Activated CD4-positive, alpha-beta T cell treated with anti-CD3 and anti-CD28 coated beads, Interleukin-2, amount 10 ng/mL, durations not matched to agents 24 days and 14 days (primary cell): ENCODE data around the gene PELI2. TPM values are rescaled to one million over a fixed set of nuclear protein-coding genes. Genes with fewer than 3 reads are reported as not detected.

Experiments used
- DNase-seq: peaks from one replicate; pipeline ENCODE4 v3.0.0; 2022
- H3K27ac Mint-ChIP-seq: one replicate; pipeline ENCODE4 v1.8.0; 2022; ENCODE audit warnings: mild to moderate bottlenecking, mixed read lengths
- H3K27me3 Mint-ChIP-seq: one replicate; pipeline ENCODE4 v1.8.0; 2022; ENCODE audit warnings: mixed read lengths
- H3K36me3 Mint-ChIP-seq: one replicate; pipeline ENCODE4 v1.8.0; 2022; ENCODE audit warnings: low read depth, mild to moderate bottlenecking, mixed read lengths
- H3K4me1 Mint-ChIP-seq: one replicate; pipeline ENCODE4 v1.8.0; 2021; ENCODE audit warnings: mixed read lengths
- H3K4me3 Mint-ChIP-seq: one replicate; pipeline ENCODE4 v1.8.0; 2022; ENCODE audit warnings: mild to moderate bottlenecking, moderate library complexity, mixed read lengths
- H3K9me3 Mint-ChIP-seq: one replicate; pipeline ENCODE4 v1.8.0; 2021; ENCODE audit warnings: mixed read lengths
- intact Hi-C: fragments of 100-400 bp; cut with micrococcal nuclease; formaldehyde crosslinking; loops from one replicate; pipeline ENCODE4 v1.15.1; 2023
- total RNA-seq: library from RNA; stranded (reverse); gene quantifications from 2 replicates; pipeline ENCODE4 v1.2.3, GENCODE V29; 2022

The PELI2 gene
- total RNA-seq, 1 donor from 2014 or later: 3.0 TPM

DNA sequence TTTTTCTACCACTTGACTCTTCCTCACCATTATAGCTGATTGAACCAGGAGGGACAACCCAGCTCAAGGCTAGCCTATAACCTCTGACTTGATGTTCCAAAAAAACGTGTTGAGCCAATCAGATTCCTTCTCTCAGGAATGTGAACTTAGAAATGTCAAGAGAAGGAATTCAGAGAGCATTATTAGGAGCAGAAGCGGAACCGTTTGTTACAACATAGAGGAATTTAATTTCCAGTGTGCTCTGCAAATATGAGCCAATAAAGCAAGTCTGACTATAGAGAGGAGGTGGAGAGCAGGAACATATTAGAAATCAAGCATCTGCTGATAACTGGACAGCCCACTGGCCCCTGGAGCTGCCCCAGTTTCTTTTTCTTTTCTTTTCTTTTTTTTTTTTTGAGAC, 15.3 kb upstream of the PELI2 start:
- Mint-ChIP-seq H3K4me1 (no peaks in the 10 kb centered on the region), H3K27me3 (peaks cover 15% of the 10 kb centered on the region), H3K27ac (no peak overlapping the region), H3K9me3 (no peaks in the 10 kb centered on the region), H3K4me3 (no peak overlapping the region), H3K36me3 (no peaks in the 10 kb centered on the region)
- intact Hi-C loops: no loop called here
- DNase-seq: no peak

DNA sequence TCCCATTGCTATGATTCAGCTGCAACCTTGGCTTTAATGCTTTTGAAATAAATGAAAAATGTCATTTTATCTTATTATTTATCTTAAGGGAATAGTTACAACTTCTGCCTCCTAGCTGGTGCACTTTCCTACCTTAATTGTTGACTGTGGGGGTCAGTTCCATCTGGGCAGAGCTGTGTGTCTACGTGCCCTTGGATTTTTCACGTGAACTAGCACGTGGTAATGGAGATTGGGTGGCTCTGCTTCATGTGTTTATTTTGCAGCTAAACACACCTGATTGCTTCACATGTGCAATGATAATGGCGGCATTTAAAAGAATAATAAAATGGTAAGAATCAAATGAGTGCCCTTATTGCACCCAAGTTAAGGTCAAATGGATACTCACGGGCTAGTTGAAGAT, 10.6 kb upstream of the PELI2 start:
- H3K36me3 Mint-ChIP-seq: no peaks in the 10 kb centered on the region
- intact Hi-C loops: no loop called here
- H3K27me3 Mint-ChIP-seq: peaks cover 15% of the 10 kb centered on the region
- no peaks in the 10 kb centered on the region for H3K9me3 Mint-ChIP-seq
- no peaks in the 10 kb centered on the region for H3K4me1 Mint-ChIP-seq
- no peak overlapping the region for H3K4me3 Mint-ChIP-seq
- DNase-seq: no peak
- no peak overlapping the region for H3K27ac Mint-ChIP-seq

DNA sequence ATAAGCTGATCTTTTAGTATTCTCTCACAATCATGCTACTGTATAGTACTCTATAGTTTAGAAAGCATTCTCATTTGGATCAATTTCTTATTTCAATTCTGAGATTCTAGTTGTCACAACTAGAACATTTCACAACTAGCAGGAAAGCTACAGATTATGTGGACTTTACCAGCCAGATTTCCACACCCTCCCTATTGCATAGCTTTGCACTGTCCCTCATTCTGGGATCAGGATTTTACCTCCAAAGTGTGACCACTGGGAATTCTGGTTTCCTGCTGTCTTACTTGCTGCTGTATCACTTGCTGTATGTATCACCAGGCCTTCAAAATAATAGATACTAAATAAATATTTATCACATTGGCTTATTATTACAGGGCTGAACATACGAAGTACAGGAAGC, 10.2 kb upstream of the PELI2 start:
- intact Hi-C loops: no loop called here
- Mint-ChIP-seq H3K4me1 (no peaks in the 10 kb centered on the region), H3K27ac (no peak overlapping the region), H3K4me3 (no peak overlapping the region), H3K27me3 (peaks cover 19% of the 10 kb centered on the region), H3K9me3 (no peaks in the 10 kb centered on the region), H3K36me3 (no peaks in the 10 kb centered on the region)
- DNase-seq: no peak

DNA sequence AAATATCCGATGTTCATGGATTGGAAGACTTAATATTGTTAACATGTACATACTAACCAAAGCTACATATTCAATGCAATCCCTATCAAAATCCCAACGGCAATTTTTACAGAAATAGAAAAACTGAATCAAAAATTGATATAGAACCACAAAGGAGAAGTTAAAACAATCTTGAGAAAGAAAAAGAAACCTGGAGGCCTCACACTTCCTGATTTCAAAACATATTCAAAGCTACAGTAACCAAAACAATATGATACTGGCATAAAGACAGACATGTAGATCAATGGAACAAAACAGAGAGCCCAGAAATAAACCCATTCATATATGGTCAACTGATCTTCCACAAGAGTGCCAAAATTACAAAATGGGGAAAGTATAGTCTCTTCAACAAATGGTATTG, 5.4 kb upstream of the PELI2 start:
- intact Hi-C loops: loop anchor here (10.0 kb wide), 1 partner anchor 232 kb away; no protein-coding TSS in a partner anchor
- no peaks in the 10 kb centered on the region for H3K9me3 Mint-ChIP-seq
- H3K4me1 Mint-ChIP-seq: peaks cover 9% of the 10 kb centered on the region

DNA sequence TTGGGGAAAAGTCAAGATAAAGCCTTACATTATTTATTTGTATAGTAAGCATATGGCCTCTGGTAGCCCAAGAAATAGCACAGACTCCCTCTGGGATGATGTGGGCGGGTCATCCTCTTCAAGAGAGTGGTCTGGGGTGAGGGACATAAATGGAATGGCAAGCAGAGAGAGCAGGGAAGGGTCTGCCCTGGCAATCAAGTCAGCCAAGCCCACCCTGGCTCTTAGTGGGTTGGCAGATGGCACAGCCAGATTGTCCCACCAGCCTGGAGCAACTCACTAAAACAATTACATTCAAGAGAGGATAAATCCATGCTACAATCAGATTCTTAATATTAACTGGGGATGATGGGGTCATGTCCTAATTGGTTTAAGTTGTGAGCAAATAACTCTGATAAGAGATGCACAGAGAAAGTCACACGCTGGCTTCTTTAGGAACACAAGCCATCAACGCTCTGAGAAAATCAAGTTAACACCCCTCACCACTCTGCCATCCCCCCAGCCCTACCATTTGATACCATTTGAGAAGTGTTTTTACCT, 2.8 kb upstream of the PELI2 start:
- Mint-ChIP-seq H3K9me3 (no peaks in the 10 kb centered on the region), H3K36me3 (no peaks in the 10 kb centered on the region), H3K27me3 (peaks cover 51% of the 10 kb centered on the region), H3K4me3 (no peak overlapping the region), H3K4me1 (peaks cover 21% of the 10 kb centered on the region), H3K27ac (no peak overlapping the region)
- no peak for DNase-seq
- intact Hi-C loops: loop anchor here (5.0 to 10.0 kb wide), 2 partner anchors 229 to 538 kb away; no protein-coding TSS in a partner anchor

More for the DNA sequence above, 5.4 kb upstream of the PELI2 start:
- no peaks in the 10 kb centered on the region for H3K36me3 Mint-ChIP-seq
- no peak overlapping the region for H3K27ac Mint-ChIP-seq
- peaks cover 40% of the 10 kb centered on the region for H3K27me3 Mint-ChIP-seq
- DNase-seq: no peak
- no peak overlapping the region for H3K4me3 Mint-ChIP-seq

DNA sequence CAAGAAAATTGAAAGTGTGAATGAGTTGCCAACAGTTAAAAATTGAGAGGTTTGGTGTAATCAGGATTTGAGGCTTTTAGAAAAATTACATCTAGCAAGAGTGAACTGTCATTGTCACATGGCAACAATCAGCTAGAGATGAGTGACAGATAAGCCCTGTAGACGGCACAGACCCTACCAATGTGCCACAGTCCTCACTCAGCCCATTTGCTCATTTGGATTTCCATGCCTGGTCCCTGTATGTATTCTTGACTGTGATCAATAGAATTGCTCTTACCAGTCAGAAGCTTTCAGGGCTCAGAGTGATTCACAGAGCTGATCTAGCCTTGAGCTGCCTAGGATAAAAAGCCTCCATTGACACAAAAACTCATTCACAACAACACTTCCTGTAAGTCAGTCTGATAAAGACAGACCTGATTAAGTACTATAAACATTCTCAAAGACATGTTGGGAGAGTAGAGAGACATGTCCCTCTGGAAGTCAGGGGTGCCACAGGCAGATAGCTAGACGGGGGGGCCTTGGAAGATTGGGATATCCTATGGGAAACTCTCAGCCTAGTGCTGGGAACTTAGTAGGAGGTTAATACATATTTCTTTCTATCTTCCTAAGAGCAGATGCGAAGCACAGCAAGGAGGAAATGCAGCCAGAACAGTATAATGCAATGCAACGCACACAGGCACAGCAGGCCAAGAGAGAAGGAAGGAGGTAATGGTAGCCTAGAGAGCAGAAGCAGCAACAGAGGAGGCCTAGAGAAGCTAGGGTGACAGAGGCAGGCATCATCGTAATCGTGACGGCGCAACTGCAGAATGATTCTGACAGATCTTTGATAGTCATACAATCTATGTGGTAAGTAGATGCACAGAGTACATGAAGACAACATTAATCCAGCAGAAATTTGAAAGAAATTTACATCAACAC, 2.0 kb upstream of the PELI2 start:
- no peak for DNase-seq

DNA sequence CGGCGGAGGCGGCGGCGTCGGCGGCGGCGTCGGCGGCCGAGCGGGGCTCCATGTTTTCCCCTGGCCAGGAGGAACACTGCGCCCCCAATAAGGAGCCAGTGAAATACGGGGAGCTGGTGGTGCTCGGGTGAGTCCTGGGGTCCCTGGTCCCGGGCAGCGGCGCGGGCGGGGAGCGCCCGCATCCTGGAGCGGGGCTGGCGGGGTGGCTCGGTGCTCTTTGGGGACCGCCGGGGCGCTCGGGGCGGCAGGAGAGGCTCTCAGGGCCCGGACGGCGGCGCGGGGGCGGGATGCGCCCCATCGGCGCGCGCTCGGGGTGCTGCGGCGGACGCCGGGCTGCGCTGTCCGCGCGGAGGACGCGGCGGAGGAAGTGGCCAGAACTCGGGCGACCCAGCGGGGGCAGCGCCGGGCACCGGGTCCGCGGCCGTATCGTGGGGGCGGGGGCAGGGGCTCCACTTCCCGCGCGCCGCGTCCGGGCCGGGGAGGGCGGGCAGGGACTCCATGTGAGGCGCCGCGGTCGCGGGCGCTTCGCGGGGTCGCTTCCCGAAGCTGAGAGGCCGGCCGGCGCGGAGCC, 485 bp downstream of the PELI2 start:
- Mint-ChIP-seq H3K9me3 (no peaks in the 10 kb centered on the region), H3K4me1 (peaks cover 33% of the 10 kb centered on the region), H3K27me3 (peaks cover 44% of the 10 kb centered on the region), H3K4me3 (peak overlapping the region; percentile 93), H3K27ac (no peak overlapping the region), H3K36me3 (peaks cover 2% of the 10 kb centered on the region)
- peak; percentile 80 for DNase-seq
- intact Hi-C loops: loop anchor here (1.0 to 10.0 kb wide), 6 partner anchors 13 to 541 kb away; no protein-coding TSS in a partner anchor

More for the DNA sequence above, 2.0 kb upstream of the PELI2 start:
- H3K36me3 Mint-ChIP-seq: peaks cover 2% of the 10 kb centered on the region
- H3K27ac Mint-ChIP-seq: peak overlapping the region; percentile 15
- intact Hi-C loops: loop anchor here (5.0 to 10.0 kb wide), 2 partner anchors 229 to 539 kb away; no protein-coding TSS in a partner anchor
- H3K9me3 Mint-ChIP-seq: no peaks in the 10 kb centered on the region
- H3K27me3 Mint-ChIP-seq: peaks cover 54% of the 10 kb centered on the region
- H3K4me1 Mint-ChIP-seq: peaks cover 26% of the 10 kb centered on the region
- H3K4me3 Mint-ChIP-seq: peak overlapping the region; percentile 32

DNA sequence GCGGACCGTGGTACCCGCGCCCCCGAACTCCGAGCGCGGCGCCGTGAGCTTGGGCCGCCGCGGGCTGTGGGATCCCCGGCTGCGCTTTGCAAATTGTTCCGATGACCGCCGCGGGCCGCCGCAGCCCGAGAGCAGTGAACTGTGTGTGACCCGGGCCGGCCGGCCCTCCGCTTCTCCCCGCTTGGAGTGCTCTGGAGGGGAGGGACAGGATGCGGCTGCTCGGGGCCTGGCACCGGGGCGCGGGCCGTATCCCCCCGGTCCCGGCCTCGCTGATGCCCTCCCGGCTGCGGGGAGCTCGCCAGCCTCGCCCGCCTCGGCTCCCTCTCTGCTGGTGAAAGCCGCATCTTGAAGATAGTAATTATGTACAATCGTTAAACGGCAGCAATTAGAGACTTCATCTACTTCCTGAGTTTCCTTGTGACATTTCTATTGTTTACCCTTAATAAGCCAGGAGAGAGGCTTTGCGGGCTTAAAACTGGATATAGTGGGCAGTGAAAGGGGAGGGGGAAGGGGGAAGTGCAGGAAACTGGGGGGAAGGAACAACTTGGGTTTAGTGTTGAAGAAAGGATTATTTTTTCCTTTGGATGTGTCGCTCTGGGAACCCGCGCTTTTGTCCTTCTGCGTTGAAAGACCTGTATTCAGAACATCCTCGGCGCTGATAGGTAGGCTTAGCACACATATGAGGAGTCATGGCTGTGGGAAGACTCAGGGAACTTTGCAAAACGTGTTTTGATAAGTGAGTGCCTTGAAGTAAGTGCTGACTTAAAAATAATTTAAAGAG, 1.2 kb downstream of the PELI2 start:
- peaks cover 33% of the 10 kb centered on the region for H3K4me1 Mint-ChIP-seq
- no peaks in the 10 kb centered on the region for H3K9me3 Mint-ChIP-seq
- H3K4me3 Mint-ChIP-seq: peak overlapping the region; percentile 80
- intact Hi-C loops: loop anchor here (1.0 to 10.0 kb wide), 6 partner anchors 12 to 542 kb away; no protein-coding TSS in a partner anchor
- H3K27me3 Mint-ChIP-seq: peaks cover 40% of the 10 kb centered on the region
- peaks cover 2% of the 10 kb centered on the region for H3K36me3 Mint-ChIP-seq
- peak; percentile 78 for DNase-seq
- peak overlapping the region; percentile 56 for H3K27ac Mint-ChIP-seq

DNA sequence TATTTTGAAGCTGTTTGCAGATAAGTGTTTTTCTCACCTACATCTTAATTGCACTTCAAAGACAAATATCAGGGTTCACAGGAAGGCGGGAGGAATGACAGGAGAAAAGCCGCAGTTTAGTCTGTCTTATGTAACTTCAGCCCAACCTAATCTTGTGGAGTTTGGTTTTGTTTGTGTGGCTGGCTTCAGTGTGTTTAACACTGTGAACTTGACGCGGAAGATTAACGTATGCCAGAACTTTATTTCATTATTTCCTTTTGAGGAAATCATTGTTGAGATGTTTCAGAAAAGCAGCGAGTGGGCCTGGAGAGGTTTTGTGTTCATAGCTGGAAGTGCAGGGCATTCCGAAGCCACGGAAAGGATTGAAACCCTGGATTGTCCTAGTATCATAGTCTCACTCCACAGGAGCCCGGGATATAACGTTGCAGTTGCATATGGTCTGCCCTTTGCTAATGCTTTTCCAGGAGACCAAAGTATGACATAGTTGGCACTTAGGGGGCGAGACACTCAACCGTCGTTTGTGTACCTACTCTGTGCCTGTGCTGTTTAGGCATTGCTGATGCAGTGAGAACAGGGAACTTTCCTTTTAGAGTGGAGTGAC, 2.0 kb downstream of the PELI2 start:
- H3K9me3 Mint-ChIP-seq: no peaks in the 10 kb centered on the region
- peaks cover 33% of the 10 kb centered on the region for H3K4me1 Mint-ChIP-seq
- H3K27ac Mint-ChIP-seq: no peak overlapping the region
- H3K27me3 Mint-ChIP-seq: peaks cover 39% of the 10 kb centered on the region
- intact Hi-C loops: no loop called here
- peak overlapping the region; percentile 80 for H3K4me3 Mint-ChIP-seq
- peaks cover 2% of the 10 kb centered on the region for H3K36me3 Mint-ChIP-seq
- DNase-seq: no peak

DNA sequence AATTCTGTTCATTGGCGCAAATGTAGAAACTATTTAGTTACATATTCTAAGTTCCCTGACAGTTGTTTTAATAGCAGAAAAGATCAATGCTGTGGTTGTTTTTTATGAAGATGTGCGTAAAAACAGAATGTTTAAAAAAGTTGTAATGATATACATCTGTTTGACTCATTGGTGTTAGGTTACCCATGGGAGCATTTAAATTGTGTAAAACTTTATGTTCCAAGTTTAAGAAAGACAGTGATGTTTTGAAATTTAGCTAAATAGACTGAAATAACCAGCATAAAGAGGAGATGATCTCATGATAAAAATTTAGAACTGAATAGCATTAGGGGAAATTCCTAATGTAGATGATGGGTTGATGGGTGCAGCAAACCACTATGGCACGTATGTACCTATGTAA, 3.6 kb downstream of the PELI2 start:
- no peak overlapping the region for H3K4me3 Mint-ChIP-seq
- peaks cover 2% of the 10 kb centered on the region for H3K36me3 Mint-ChIP-seq
- H3K9me3 Mint-ChIP-seq: no peaks in the 10 kb centered on the region
- no peak overlapping the region for H3K27ac Mint-ChIP-seq
- peaks cover 26% of the 10 kb centered on the region for H3K4me1 Mint-ChIP-seq
- peaks cover 29% of the 10 kb centered on the region for H3K27me3 Mint-ChIP-seq
- no peak for DNase-seq
- intact Hi-C loops: no loop called here

DNA sequence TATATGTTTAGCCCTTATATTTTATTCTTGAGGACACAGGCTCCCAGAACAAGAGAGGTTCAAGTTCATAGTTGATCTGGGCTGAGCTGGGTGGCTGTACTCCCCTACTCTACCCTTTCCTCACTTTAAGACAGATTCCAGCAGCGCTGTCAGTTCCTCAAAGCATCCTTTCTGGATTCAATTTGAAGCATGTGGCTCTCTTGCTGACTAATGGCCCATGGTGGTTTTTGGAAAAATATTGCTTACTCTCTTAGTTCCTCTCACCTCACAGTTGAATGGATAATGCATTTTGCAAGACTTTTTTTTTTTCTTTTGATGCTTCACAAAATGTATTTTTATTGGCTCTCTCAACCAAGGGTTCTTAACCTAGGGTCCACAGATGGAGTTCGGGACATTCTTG, 4.1 kb downstream of the PELI2 start:
- Mint-ChIP-seq H3K4me1 (peaks cover 29% of the 10 kb centered on the region), H3K4me3 (no peak overlapping the region), H3K27ac (no peak overlapping the region), H3K27me3 (peaks cover 29% of the 10 kb centered on the region), H3K36me3 (peaks cover 2% of the 10 kb centered on the region), H3K9me3 (no peaks in the 10 kb centered on the region)
- intact Hi-C loops: no loop called here
- DNase-seq: no peak

DNA sequence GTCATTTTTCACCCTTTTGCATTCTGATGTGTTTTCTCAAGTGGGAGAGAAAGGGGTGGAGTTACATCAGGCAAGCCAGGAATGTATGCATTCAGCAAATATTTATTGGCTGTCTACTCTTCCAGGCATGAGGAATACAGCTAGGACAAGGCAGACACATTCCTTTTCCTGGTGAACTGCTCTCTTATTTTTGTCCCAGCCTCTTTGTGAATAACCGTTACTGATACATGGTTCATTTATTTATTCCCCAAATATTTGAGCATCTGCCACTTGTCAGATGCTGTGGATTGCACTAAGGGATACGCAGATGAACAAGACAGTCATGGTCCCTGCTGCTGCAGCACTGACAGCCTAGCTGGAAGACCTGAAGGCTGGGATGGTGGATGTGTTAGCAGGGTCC, 6.1 kb downstream of the PELI2 start:
- DNase-seq: no peak
- H3K27ac Mint-ChIP-seq: no peak overlapping the region
- no peak overlapping the region for H3K4me3 Mint-ChIP-seq
- peaks cover 29% of the 10 kb centered on the region for H3K27me3 Mint-ChIP-seq
- intact Hi-C loops: no loop called here
- peaks cover 2% of the 10 kb centered on the region for H3K36me3 Mint-ChIP-seq
- H3K9me3 Mint-ChIP-seq: peaks cover 3% of the 10 kb centered on the region
- peaks cover 24% of the 10 kb centered on the region for H3K4me1 Mint-ChIP-seq
